ENCODE data around the gene PRF1. TPM values are rescaled to one million over a fixed set of nuclear protein-coding genes. Genes with fewer than 3 reads are reported as not detected.

PRF1 gene
- total and polyA plus RNA-seq, 4 donors = 1.3 to 6.1 (median 4.7) TPM

DNA sequence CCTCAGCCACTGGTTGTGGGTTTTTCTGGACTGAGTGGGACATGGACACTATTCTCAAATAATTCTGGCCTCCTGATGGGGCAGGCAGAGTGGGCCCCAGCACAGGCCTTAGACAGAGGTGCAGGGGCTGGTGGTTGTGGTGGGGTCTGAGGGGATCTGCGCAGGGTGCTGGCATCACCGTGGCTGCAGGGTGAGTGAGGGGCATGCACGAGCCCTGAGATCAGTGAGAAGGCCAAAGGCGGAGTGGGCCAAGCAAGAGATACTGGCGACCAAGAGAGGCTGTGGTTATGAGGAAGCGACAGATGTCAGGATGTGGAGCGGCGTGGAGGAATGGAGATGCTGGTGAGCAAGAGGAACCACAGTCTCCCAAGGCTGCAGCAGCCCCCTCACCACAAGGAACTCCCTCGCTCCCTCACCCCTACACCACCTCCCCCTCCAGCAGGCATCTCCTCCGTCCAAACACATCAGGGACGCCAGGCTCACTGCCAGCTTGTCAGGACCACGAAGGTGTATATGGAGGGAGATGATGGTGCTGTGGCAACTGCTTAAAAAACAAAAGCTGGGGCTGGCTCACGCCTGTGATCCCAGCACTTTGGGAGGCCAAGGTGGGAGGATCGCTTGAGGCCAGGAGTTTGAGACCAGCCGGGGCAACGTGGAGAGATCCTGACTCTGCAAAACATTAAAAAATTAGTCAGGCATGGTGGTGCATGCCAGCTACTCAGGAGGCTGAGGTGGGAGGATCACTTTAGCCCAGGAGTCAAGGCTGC is 9.6 kb downstream of the PRF1 start:
- no peak overlapping the region for H3K4me3 ChIP-seq (ENCODE audit: low read length in 2 of 2)
- WGBS, 2 donors = 83 to 88% methylated on average over 16 of the region's 16 CpGs
- no peaks in the 10 kb centered on the region for H3K4me1 ChIP-seq (ENCODE audit: control insufficient read depth in 1 of 2, insufficient read depth in 2 of 2, low read length in 2 of 2)
- no peak for ATAC-seq (ENCODE audit: low FRiP score)
- no peaks in the 10 kb centered on the region for H3K27me3 ChIP-seq (ENCODE audit: control insufficient read depth in 1 of 2, insufficient read depth in 2 of 2, low read length in 1 of 2)
- peak in 1 of 2 donors; percentile 62 for DNase-seq
- H3K36me3 ChIP-seq (ENCODE audit: control insufficient read depth in 1 of 2, insufficient read depth in 2 of 2, low read length in 1 of 2) = no peaks in the 10 kb centered on the region
- intact Hi-C loops (cut with DNase I) = no loop called here
- no peaks in the 10 kb centered on the region for H3K9me3 ChIP-seq (ENCODE audit: control insufficient read depth, low read length)
- H3K27ac ChIP-seq (ENCODE audit: low read depth in 1 of 2, low read length in 2 of 2) = no peak overlapping the region

DNA sequence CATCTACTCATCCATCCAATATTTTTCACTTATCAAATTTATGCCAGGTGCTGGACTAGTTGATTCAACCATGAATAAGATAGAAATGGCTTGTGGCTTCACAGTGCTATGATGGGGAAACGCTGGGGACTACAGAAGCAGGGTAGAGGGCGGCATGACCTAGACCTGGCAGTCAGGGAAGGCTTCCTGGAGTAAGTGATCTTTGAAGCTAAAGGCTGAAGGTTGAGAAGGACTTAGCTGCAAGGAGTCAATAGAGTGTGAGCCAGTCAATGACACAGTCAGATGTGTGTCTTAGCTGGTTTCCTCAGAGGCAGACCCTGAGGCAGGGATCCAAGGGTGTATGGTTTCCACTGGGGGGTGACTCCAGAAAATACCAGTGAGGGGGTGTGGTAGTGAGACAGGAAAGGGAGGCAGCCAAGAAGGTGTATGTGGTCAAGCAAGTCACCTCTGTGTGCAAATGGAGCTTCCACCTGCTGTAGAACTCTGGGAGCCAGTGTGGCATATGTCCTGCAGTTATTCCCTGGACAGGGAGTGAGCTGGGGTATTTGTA is 10.3 kb downstream of the PRF1 start:
- Histone ChIP-seq H3K4me3 (ENCODE audit: low read length in 2 of 2) (no peak overlapping the region), H3K4me1 (ENCODE audit: control insufficient read depth in 1 of 2, insufficient read depth in 2 of 2, low read length in 2 of 2) (no peaks in the 10 kb centered on the region), H3K27ac (ENCODE audit: low read depth in 1 of 2, low read length in 2 of 2) (no peak overlapping the region), H3K27me3 (ENCODE audit: control insufficient read depth in 1 of 2, insufficient read depth in 2 of 2, low read length in 1 of 2) (no peaks in the 10 kb centered on the region), H3K36me3 (ENCODE audit: control insufficient read depth in 1 of 2, insufficient read depth in 2 of 2, low read length in 1 of 2) (no peaks in the 10 kb centered on the region), H3K9me3 (ENCODE audit: control insufficient read depth, low read length) (no peaks in the 10 kb centered on the region)
- WGBS, 2 donors = 92 to 93% methylated on average over 2 of the region's 2 CpGs
- no peak for DNase-seq
- intact Hi-C loops (cut with DNase I) = no loop called here
- ATAC-seq (ENCODE audit: low FRiP score) = no peak

DNA sequence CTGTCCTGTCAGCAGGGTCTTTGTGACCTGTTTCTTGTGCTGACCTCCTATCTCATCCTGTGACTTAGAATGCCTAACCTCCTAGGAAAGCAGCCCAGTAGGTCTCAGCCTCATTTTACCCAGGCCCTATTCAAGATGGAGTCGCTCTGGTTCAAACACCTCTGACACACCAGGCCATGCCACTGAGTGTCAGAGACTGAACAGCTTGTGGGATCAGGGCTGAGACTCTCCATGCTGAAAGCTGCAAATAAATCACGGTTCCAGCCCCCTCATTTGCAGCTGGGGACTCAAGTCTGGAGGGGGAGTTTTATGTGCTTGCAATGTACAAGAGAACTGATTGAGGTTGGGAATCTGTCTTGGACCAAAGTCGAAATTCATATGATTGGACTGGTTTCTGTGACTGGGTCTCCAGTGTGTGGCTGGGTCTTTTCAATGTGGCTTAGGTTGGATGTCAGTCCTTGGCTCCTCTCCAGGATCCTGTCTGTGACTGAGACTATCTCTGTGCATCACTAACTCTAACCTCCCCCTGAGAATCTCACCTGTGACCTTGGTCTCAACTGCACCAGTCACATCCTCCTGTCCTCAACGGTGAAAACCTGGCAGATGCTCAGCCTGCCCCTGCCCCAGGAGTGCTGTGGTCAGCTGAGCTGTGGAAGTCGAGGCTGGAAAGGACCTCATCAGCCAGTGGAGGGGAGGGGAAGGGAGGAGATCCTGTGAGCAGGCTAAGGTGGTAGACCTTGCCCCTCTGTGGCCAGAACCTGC is 11.7 kb downstream of the PRF1 start:
- Histone ChIP-seq H3K27ac (ENCODE audit: low read depth in 1 of 2, low read length in 2 of 2) (no peak overlapping the region), H3K4me1 (ENCODE audit: control insufficient read depth in 1 of 2, insufficient read depth in 2 of 2, low read length in 2 of 2) (no peaks in the 10 kb centered on the region), H3K27me3 (ENCODE audit: control insufficient read depth in 1 of 2, insufficient read depth in 2 of 2, low read length in 1 of 2) (no peaks in the 10 kb centered on the region), H3K36me3 (ENCODE audit: control insufficient read depth in 1 of 2, insufficient read depth in 2 of 2, low read length in 1 of 2) (no peaks in the 10 kb centered on the region), H3K4me3 (ENCODE audit: low read length in 2 of 2) (no peak overlapping the region), H3K9me3 (ENCODE audit: control insufficient read depth, low read length) (no peaks in the 10 kb centered on the region)
- DNase-seq (no peak), ATAC-seq (ENCODE audit: low FRiP score) (no peak)
- WGBS, 2 donors = 79 to 90% methylated on average over 5 of the region's 5 CpGs
- intact Hi-C loops (cut with DNase I) = no loop called here

DNA sequence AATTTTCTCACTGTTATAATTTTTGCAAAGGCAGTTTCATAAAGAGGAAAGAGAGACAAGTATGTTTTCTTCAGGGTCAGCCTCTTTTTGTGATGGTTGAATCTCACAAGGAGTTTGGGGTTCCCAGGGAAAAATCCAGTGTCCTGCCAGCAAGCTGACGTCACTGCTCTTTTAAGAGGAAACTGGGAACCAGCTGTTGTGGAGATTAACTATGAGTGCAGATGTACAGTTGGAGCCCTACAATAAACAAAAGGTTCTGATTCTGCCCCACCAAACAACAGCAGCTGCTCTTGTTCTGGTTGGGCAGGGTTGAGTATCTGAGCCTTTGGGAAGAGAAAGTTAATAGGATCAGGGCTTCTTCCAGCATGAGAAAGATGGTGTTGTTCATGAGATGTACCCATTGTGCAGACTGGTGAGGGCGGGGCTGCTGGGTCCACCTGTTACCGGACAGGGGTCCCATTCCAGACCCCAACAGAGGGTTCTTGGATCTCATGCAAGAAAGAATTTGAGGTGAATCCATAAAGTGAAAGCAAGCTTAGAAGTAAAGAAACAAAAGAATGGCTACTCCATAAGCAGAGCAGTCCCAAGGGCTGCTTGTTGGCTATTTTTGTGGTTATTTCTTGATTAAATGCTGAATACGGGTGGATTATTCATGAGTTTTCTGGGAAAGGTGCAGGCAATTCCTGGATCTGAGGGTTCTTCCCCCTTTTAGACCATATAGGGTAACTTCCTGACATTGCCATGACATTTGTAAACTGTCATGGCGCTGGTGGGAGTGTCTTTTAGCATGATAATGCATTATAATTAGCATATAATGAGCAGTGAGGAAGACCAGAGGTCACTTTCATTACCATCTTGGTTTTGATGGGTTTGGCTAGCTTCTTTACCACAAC is 12.5 kb downstream of the PRF1 start:
- no peak overlapping the region for H3K27ac ChIP-seq (ENCODE audit: low read depth in 1 of 2, low read length in 2 of 2)
- 83 to 85% methylated on average over 5 of the region's 5 CpGs for WGBS, 2 donors
- ATAC-seq (ENCODE audit: low FRiP score) = no peak
- H3K27me3 ChIP-seq (ENCODE audit: control insufficient read depth in 1 of 2, insufficient read depth in 2 of 2, low read length in 1 of 2) = no peaks in the 10 kb centered on the region
- intact Hi-C loops (cut with DNase I) = no loop called here
- no peak for DNase-seq
- no peaks in the 10 kb centered on the region for H3K36me3 ChIP-seq (ENCODE audit: control insufficient read depth in 1 of 2, insufficient read depth in 2 of 2, low read length in 1 of 2)
- H3K4me1 ChIP-seq (ENCODE audit: control insufficient read depth in 1 of 2, insufficient read depth in 2 of 2, low read length in 2 of 2) = no peaks in the 10 kb centered on the region
- no peaks in the 10 kb centered on the region for H3K9me3 ChIP-seq (ENCODE audit: control insufficient read depth, low read length)
- no peak overlapping the region for H3K4me3 ChIP-seq (ENCODE audit: low read length in 2 of 2)

DNA sequence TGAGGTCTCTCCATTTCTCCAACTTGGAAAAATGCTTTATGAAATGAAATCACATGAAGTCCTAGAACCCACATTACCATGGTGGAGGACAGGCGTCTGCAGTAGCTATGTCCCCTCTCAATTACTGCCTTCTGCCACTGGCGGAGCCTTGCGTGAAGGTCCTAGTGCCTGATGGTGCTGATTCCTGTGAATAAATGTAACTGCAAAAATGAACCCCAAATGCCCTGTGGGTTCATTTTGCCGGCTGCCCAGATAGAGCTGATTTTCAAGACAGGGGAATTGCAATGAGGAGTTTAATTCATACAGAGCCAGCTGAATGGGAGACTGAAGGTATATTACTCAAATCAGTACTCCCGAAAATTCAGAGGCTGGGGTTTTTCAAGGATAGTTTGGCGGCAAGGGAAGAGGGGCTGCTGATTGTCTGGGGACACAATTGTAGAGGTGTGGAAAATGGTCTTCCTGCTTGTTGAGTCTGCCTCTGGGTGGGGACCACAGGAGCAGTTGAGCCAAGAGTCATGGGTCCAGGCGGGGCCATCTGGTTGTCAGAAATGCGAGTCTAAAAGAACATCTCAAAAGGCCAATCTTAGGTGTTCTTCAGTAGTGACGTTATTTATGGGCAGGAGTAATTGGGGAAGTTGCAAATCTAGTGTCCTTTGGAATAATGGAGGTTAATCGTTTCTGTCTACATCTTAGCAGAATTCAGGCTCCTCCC is 13.5 kb downstream of the PRF1 start:
- Histone ChIP-seq H3K27ac (ENCODE audit: low read depth in 1 of 2, low read length in 2 of 2) (no peak overlapping the region), H3K27me3 (ENCODE audit: control insufficient read depth in 1 of 2, insufficient read depth in 2 of 2, low read length in 1 of 2) (no peaks in the 10 kb centered on the region), H3K4me3 (ENCODE audit: low read length in 2 of 2) (no peak overlapping the region), H3K36me3 (ENCODE audit: control insufficient read depth in 1 of 2, insufficient read depth in 2 of 2, low read length in 1 of 2) (no peaks in the 10 kb centered on the region), H3K4me1 (ENCODE audit: control insufficient read depth in 1 of 2, insufficient read depth in 2 of 2, low read length in 2 of 2) (no peaks in the 10 kb centered on the region), H3K9me3 (ENCODE audit: control insufficient read depth, low read length) (no peaks in the 10 kb centered on the region)
- WGBS, 2 donors = 88 to 91% methylated on average over 10 of the region's 10 CpGs
- ATAC-seq (ENCODE audit: low FRiP score) (no peak), DNase-seq (no peak)
- intact Hi-C loops (cut with DNase I) = no loop called here

DNA sequence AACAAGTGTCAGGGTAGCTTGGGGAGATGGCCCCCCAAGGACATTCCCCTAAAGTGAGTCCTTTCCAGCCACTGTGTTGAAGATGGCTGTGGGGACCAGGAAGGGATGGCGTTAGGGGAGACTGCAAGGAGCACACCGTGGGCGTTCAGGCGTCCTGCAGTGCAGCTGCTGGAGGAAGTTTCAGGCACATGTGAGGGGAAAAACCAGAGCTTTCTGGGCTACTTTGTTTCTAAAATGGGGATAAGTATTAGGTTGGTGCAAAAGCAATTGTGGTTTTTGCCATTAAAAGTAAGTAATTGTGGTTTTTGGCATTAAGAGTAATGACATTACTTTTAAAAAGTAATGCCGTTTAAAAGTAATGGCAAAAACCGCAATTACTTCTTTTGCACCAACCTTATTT is 14.3 kb downstream of the PRF1 start:
- DNase-seq = peak in 1 of 2 donors; percentile 27
- whole genome bisulfite sequencing, 2 donors = 35 to 44% methylated on average over 6 of the region's 6 CpGs
- ATAC-seq (ENCODE audit: low FRiP score) = no peak

DNA sequence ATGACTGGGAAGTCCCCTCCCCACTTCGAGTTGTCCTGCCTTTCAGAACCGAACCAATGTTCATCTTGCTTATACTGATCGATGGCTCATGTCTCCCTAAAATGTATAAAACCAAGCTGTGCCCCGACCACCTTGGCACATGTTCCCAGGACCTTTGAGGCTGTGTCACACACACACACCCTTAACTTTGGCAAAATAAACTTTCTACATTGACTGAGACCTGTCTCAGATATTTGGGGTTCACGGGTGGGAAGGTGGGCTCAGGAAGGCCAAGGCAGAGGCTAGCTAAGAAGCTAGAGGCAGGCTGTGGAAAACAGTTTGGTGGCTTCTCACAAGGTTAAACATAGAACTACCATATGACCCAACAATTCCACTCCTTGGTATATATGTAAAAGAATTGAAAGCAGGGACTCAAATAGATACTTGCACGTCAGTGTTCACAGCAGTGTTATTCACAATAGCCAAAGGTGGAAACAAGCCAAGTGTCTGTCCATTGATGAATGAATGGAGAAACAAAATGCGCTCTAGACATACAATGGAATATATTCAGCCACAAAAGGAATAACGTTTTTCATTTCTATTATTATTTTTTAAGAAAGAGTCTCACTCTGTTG is 15.4 kb downstream of the PRF1 start:
- intact Hi-C loops (cut with DNase I) = no loop called here
- Histone ChIP-seq H3K27ac (ENCODE audit: low read depth in 1 of 2, low read length in 2 of 2) (no peak overlapping the region), H3K36me3 (ENCODE audit: control insufficient read depth in 1 of 2, insufficient read depth in 2 of 2, low read length in 1 of 2) (no peaks in the 10 kb centered on the region), H3K27me3 (ENCODE audit: control insufficient read depth in 1 of 2, insufficient read depth in 2 of 2, low read length in 1 of 2) (no peaks in the 10 kb centered on the region), H3K4me1 (ENCODE audit: control insufficient read depth in 1 of 2, insufficient read depth in 2 of 2, low read length in 2 of 2) (no peaks in the 10 kb centered on the region), H3K4me3 (ENCODE audit: low read length in 2 of 2) (no peak overlapping the region), H3K9me3 (ENCODE audit: control insufficient read depth, low read length) (no peaks in the 10 kb centered on the region)
- 82 to 85% methylated on average over 8 of the region's 8 CpGs for WGBS, 2 donors
- no peak for ATAC-seq (ENCODE audit: low FRiP score)
- DNase-seq = no peak

More for the DNA sequence above, 14.3 kb downstream of the PRF1 start:
- Histone ChIP-seq H3K9me3 (ENCODE audit: control insufficient read depth, low read length) (no peaks in the 10 kb centered on the region), H3K27me3 (ENCODE audit: control insufficient read depth in 1 of 2, insufficient read depth in 2 of 2, low read length in 1 of 2) (no peaks in the 10 kb centered on the region), H3K4me1 (ENCODE audit: control insufficient read depth in 1 of 2, insufficient read depth in 2 of 2, low read length in 2 of 2) (no peaks in the 10 kb centered on the region), H3K4me3 (ENCODE audit: low read length in 2 of 2) (no peak overlapping the region), H3K27ac (ENCODE audit: low read depth in 1 of 2, low read length in 2 of 2) (no peak overlapping the region), H3K36me3 (ENCODE audit: control insufficient read depth in 1 of 2, insufficient read depth in 2 of 2, low read length in 1 of 2) (no peaks in the 10 kb centered on the region)
- intact Hi-C loops (cut with DNase I) = no loop called here
